Right forelimb (tissue), 1 donor: ENCODE results near the gene DNAL1.

Experiments
- DNase-seq: peaks from one replicate; pipeline ENCODE4 v3.0.0-alpha.2; 2018

Gene DNAL1

GRCh38 chr14:73709904-73710469 is 65.2 kb downstream of the DNAL1 start:
- DNase-seq: no peak

- no peak for DNase-seq
These were observed 66.0 kb downstream of the DNAL1 start for GRCh38 chr14:73710737-73711136.

DNA sequence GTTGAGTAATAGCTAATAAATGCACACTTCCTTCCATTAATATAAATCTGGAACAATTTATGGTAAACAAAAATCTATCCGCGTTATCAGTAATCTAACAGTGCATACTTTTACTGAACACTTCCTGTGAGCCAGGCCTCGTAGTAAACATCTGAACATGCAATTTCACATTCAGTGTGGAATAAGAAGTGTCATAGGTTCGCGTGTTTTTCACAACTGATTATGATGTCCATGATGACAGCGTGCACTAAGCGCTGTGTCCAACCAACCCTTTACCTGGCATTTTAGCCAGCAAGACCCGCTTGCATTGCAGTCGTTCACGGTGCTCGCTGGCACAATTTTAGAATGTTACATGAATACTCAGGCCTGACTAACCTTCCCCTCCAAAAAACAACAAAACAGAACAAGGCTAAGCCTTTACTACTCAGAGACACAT is 67.3 kb downstream of the DNAL1 start:
- no peak for DNase-seq

GRCh38 chr14:73712540-73713180 is 67.9 kb downstream of the DNAL1 start:
- no peak for DNase-seq

GRCh38 chr14:73713206-73713802 is 68.5 kb downstream of the DNAL1 start:
- DNase-seq: peak; percentile 67

DNA sequence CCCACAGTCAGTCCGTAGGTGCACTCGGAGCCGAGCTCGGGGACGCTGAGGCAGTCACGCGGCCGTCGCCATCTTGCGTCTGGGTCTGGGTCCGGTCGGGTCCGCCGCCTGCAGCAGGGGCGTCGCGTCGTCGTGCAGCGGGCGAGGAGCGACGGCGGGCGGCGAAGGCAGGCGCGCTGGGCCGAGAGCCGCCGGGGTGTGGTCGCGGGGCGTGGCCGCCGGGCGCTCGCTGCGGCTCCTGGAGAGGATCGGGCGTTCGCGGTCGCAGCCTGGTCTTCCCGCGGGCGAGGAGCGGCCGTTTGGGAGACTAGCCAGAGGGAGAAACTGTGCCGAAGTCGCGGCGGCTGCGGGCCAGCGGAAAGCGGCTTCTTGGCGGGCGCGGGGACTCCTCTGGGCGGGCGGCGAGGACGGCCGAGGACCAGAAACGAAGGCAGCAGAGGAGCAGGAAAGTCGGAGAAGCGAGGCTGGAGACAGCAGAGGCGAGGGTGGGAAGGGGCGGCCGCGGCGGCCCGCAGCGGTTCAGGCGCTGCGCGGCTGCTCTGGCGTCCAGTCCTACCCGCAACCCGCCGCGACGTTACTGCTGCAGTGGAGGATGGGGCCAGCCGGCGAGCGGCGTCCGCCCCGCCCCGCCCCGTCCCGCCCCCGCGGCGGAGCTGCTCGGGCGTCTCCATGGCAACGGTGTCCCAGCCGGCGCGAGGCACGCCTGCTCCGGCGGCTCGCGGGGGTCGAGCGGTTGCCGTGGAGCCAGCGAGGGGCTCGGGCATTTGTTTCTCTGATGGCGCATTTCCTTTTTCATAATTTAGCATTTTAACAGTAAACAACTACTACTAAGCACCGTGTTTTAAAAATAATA is 69.2 kb downstream of the DNAL1 start, which contains the start of gene PNMA1:
Gene PNMA1 (minus strand): TSS at position 582 of the 853 bp plus-strand sequence. CDS start 745 bp downstream, outside the sequence.
- peak; percentile 92 for DNase-seq

GRCh38 chr14:73714656-73715081 is 69.9 kb downstream of the DNAL1 start:
- DNase-seq: no peak

GRCh38 chr14:73715707-73716106 is 70.9 kb downstream of the DNAL1 start:
- no peak for DNase-seq

DNA sequence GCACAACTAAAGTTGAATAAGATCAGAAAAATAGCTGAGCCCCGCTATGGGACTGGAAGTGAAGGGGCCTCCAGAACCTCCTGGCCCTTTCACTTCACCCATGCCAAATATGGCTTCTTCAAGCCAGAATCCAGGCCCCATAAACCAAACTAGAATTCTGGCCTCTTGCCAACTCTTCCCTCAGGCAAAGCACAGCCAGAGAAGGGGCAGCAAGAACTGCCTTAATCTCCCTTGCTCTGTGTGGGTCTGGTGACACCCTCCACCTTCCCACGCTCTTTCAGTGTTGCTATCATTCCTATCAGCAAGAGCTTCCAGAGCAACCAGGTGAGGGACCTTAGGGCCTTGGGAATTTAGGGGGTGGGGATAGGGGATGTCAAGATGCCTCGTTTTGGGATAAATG is 72.5 kb downstream of the DNAL1 start:
- no peak for DNase-seq

DNA sequence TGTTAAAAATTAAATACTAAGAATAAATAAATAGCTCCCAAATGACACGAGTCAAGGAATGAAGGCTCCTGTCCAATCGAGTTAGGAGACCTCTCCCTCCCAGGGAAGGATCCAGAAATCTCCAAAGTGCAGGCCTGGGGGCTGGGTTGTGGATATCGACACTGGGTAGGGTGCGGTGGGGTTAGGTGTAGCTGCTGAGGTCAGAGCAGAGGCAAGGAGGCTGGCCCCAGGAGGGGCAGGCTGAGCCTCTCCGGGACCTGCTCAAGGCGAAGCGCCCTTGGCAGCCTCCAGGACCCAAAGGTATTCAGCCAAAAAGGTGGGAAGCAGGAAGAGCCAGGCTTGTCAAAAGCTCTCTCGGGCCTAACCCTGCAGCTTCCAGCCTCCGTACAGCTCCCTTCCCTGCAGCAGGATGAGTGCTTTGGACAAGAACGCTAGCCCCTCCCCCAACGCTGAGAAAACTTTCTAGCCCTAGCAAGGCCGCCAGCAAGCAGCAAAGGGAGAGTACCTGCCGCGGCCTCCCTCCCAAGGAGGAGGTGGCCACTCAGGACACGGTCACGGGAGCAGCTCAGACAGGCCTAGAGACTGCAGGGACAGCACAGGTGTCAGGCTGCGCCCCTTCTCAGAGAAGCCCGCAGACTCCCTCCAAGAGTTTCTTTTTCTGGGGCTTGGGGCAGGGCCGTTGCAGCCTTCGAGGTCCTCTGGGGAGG is 73.1 kb downstream of the DNAL1 start:
- peak; percentile 65 for DNase-seq

DNA sequence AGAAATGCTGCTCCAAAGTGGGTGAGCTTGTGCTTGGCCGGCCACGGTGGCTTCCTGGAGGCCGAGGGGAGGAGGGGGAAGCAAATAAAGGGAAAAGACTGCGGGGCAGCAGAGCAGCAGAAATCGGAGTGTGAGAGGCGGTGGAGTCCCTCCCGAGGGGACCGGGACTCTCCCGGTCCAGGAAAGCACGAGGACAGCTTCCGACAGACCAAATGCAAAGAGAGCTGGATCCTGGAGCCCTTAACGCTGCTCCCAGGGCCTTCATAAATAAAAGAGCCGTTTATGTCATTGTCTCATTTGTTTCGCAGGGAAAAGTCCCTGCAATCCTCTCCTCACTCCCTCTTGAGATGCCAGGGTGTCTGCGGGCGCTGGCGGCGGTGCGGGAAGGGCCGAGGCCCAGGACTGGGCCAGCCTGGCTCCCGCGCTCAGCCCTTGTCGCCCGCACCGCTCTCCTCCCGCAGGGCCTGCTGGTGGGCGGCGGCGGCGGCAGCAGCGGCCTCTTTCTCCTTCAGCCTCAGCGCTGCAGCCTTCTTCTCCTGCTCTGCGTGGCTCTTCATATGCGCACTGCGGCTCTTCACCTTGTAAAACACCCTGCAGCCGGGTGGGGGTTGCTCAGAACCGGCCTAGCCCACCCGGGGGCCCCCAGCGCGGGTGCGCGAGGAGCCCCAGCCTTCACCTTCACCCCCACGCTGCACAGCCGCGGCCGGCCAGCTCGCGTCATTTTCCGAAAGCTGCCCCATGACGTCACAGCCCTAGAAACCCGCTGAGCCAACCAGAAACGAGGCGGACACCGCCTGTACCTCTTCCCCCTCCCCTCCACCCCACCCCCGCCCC is 73.8 kb downstream of the DNAL1 start:
- peak; percentile 72 for DNase-seq

GRCh38 chr14:73719361-73719760 is 74.6 kb downstream of the DNAL1 start:
- DNase-seq: peak; percentile 42

- no peak for DNase-seq
These were observed 75.0 kb downstream of the DNAL1 start for GRCh38 chr14:73719791-73720190.

DNA sequence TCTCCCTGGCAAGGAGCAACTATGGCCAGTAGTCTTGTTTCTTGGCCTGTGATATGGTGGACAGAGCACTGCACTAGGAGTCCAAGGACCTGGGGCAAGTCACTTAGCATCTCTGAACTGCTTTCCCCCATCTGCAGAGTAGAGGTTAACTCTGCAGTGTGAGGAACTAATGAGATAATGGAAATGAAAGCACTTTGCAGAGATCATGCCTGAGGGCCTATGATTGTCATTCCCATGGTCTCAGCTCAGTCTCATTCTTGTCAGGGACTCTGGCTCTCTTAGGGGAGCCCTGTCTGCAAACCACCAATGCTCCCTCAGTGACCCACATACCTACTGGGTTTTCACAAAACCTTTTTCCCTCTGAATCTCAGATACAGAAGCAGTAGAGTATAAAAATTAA is 75.8 kb downstream of the DNAL1 start:
- DNase-seq: no peak

DNA sequence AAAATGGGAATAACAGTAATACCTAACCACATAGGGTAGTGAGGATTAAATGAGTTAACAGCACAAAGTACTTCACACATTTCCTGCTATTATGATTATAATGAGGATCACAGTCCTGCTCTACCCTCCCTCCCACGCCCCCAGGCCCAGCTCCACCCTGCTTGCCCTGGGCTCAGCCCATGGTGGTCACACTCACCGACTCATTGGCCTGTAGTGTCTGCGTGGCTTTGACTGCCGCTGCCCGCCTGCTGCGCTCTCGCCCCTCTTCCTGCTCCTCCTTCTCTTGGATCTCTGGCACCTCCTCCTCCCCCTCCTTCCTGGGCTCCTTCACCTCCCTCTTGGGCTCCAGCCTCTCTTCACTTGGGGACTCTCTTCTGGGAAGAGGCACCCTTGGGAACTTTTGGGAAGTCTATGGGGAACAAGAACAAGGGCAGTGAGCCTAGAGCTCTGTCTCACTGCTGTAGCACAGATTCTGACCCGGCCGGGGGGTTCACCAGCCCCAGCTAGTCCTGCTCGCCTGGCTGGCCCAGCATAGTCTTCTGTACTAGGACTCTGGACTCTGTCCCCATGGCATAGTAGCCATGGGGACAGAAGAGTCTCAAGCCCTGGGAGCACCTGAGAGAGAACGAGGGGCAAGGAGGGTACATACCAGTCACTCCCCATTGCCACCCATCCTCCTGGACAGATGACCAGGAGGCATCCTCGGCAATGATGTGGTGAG is 76.5 kb downstream of the DNAL1 start:
- no peak for DNase-seq

- DNase-seq: no peak
These were observed 77.8 kb downstream of the DNAL1 start for GRCh38 chr14:73722581-73722980.

GRCh38 chr14:73723406-73723796 is 78.6 kb downstream of the DNAL1 start:
- no peak for DNase-seq

DNA sequence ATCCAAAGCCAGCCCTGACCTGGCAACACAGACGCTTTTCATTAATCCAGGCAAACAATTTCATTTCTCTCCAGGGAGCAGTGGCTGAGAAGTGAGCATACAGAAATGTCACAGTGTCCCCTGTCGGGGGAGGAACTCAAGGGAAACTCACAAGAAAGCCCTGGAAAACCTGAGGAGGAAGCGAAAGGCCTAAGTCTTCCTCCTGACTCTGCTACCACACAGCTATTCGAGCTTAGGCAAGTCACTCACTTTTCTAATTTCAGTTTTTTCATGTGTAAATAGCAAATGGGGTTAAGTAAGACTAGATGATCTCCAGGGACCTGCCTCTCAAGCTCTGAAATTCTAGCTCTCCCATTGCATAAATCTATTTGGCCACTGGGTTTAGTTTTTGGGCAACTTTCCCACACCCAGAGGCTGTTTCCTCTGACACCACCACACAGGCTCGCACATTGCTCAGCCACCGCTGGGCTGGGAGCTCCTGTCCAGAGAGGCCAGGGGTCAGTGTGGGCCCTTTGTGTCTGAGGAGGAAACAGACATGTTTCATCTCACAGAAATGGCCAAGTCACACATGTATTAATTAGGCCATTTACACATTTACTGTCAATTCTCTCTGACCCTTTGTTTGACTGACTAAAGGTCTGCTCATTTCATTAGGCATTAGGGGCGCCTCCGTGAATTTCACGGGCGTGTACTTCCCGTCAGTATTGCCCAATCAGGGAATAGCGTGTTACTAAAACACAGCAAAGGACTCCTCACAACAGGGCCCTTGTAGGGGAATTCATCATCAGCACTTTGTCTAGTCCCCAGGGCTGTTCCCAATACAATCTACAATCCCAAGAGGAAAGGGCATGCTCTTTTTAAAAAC is 79.2 kb downstream of the DNAL1 start:
- peak; percentile 61 for DNase-seq

- no peak for DNase-seq
These were observed 79.9 kb downstream of the DNAL1 start for GRCh38 chr14:73724696-73725095.
